ENCODE results near the gene CFAP58. TPM values are rescaled to one million over a fixed set of nuclear protein-coding genes. Genes with fewer than 3 reads are reported as not detected.
"Not testable (repeated sequence)": the region's sequence is repeated elsewhere in the genome, so short reads cannot be mapped to it uniquely, and the experiment has no call there.

The CFAP58 gene
- total and polyA plus RNA-seq, 2 of the 13 experiments (the other 11 are each of a cell fraction or from before 2014, with no cell fraction given), result 0.03 TPM; not detected in 1

GRCh38 chr10:104457543-104457828 is 103.9 kb downstream of the CFAP58 start:
- POLR2A ChIA-PET, result no interaction called here

GRCh38 chr10:104465575-104465974 is 111.9 kb downstream of the CFAP58 start:
- H3K27me3 ChIP-seq (ENCODE audit: control insufficient read depth in 1 of 2, insufficient read depth in 2 of 2, low read length in 2 of 2); in situ Hi-C loops (cut with HindIII; ENCODE audit: extremely low pct_ligation_motif_present, low pct_unique_long_range_greater_than_20kb); intact Hi-C loops (cut with micrococcal nuclease; ENCODE audit: unreplicated experiment); POLR2A ChIA-PET; H3K9me3 ChIP-seq (ENCODE audit: low read length); H3K36me3 ChIP-seq (replicated peaks in 1 of 2; ENCODE audit: control insufficient read depth in 1 of 2, insufficient read depth in 2 of 2, low read length in 2 of 2); ATAC-seq; H3K79me2 ChIP-seq (ENCODE audit: insufficient read depth, low read length); BruUV-seq (replicated peaks); H4K20me1 ChIP-seq (ENCODE audit: insufficient read depth, low read length); H3K9ac ChIP-seq (ENCODE audit: insufficient read depth, low read depth, low read length); H2AFZ ChIP-seq (ENCODE audit: low read length); H3K4me1 ChIP-seq (ENCODE audit: insufficient read depth, low read length); H3K4me2 ChIP-seq (ENCODE audit: low read depth, low read length); DNase-seq (ENCODE audit: low spot score); H3K27ac ChIP-seq (ENCODE audit: extremely low read length, insufficient read depth, low read length); H3K4me3 ChIP-seq (replicated peaks in 1 of 3; ENCODE audit: insufficient read depth in 1 of 3, low read depth in 2 of 3, low read length in 3 of 3); FAIRE-seq; CTCF ChIA-PET (ENCODE audit: low intra/inter-chr PET ratio, low total read pairs): not testable (repeated sequence)

More at GRCh38 chr10:104457543-104457828, 103.9 kb downstream of the CFAP58 start:
- TF ChIP-seq MAFK (conservative IDR thresholded peaks at IDR 0.05 in 1 of 2, IDR thresholded peaks at IDR 0.05 in 1 of 2; ENCODE audit: low read length in 2 of 2), result peak; percentile 1 to 36; a peak in 1 of 4 replicates
- TF ChIP-seq LCORL (IDR thresholded peaks at IDR 0.05), result no peak
- no peak for TF ChIP-seq LCORL (CRISPR knock-in tag; IDR thresholded peaks at IDR 0.05)
- H3K4me3 ChIP-seq (replicated peaks in 1 of 3; ENCODE audit: insufficient read depth in 1 of 3, low read depth in 2 of 3, low read length in 3 of 3), result no peak overlapping the region
- H3K36me3 ChIP-seq (replicated peaks in 1 of 2; ENCODE audit: control insufficient read depth in 1 of 2, insufficient read depth in 2 of 2, low read length in 2 of 2), result no peaks in the 10 kb centered on the region
- no peak overlapping the region for H2AFZ ChIP-seq (ENCODE audit: low read length)
- FAIRE-seq (no peak), ATAC-seq (no peak), DNase-seq (ENCODE audit: low spot score) (no peak)
- in situ Hi-C loops (cut with HindIII; ENCODE audit: extremely low pct_ligation_motif_present, low pct_unique_long_range_greater_than_20kb), result no loop called here
- H3K9me3 ChIP-seq (ENCODE audit: low read length), result no peaks in the 10 kb centered on the region
- no peak overlapping the region for H3K27ac ChIP-seq (ENCODE audit: extremely low read length, insufficient read depth, low read length)
- WGBS (ENCODE audit: low lambda C conversion rate), result 17% methylated on average over 3 of the region's 3 CpGs
- CTCF ChIA-PET (ENCODE audit: low intra/inter-chr PET ratio, low total read pairs), result no interaction called here
- no peak overlapping the region for H3K9ac ChIP-seq (ENCODE audit: insufficient read depth, low read depth, low read length)
- no peak overlapping the region for H3K4me2 ChIP-seq (ENCODE audit: low read depth, low read length)
- H3K4me1 ChIP-seq (ENCODE audit: insufficient read depth, low read length), result no peaks in the 10 kb centered on the region
- intact Hi-C loops (cut with micrococcal nuclease; ENCODE audit: unreplicated experiment), result no loop called here
- no peaks in the 10 kb centered on the region for H3K79me2 ChIP-seq (ENCODE audit: insufficient read depth, low read length)
- no peaks in the 10 kb centered on the region for H3K27me3 ChIP-seq (ENCODE audit: control insufficient read depth in 1 of 2, insufficient read depth in 2 of 2, low read length in 2 of 2)
- no TSS peak for BruUV-seq (replicated peaks)
- no peaks in the 10 kb centered on the region for H4K20me1 ChIP-seq (ENCODE audit: insufficient read depth, low read length)

GRCh38 chr10:104468818-104469217 is 115.2 kb downstream of the CFAP58 start:
- FAIRE-seq; H3K27ac ChIP-seq (ENCODE audit: extremely low read length, insufficient read depth, low read length); H3K79me2 ChIP-seq (ENCODE audit: insufficient read depth, low read length); CTCF ChIA-PET (ENCODE audit: low intra/inter-chr PET ratio, low total read pairs); DNase-seq (ENCODE audit: low spot score); H3K4me3 ChIP-seq (replicated peaks in 1 of 3; ENCODE audit: insufficient read depth in 1 of 3, low read depth in 2 of 3, low read length in 3 of 3); intact Hi-C loops (cut with micrococcal nuclease; ENCODE audit: unreplicated experiment); H2AFZ ChIP-seq (ENCODE audit: low read length); H3K9me3 ChIP-seq (ENCODE audit: low read length); H3K27me3 ChIP-seq (ENCODE audit: control insufficient read depth in 1 of 2, insufficient read depth in 2 of 2, low read length in 2 of 2); H3K4me2 ChIP-seq (ENCODE audit: low read depth, low read length); POLR2A ChIA-PET; in situ Hi-C loops (cut with HindIII; ENCODE audit: extremely low pct_ligation_motif_present, low pct_unique_long_range_greater_than_20kb); H3K4me1 ChIP-seq (ENCODE audit: insufficient read depth, low read length); H3K36me3 ChIP-seq (replicated peaks in 1 of 2; ENCODE audit: control insufficient read depth in 1 of 2, insufficient read depth in 2 of 2, low read length in 2 of 2); H3K9ac ChIP-seq (ENCODE audit: insufficient read depth, low read depth, low read length); BruUV-seq (replicated peaks); H4K20me1 ChIP-seq (ENCODE audit: insufficient read depth, low read length); ATAC-seq: not testable (repeated sequence)
- WGBS (ENCODE audit: low lambda C conversion rate), result 8% methylated on average over 2 of the region's 2 CpGs
